Tibial nerve (tissue), 4 donors: ENCODE results near the gene SIRT1.

Experiments used
- CTCF ChIP-seq, 5 experiments: fragments of 200-600 bp in 3 of 5; fragments of 450-650 bp in 2 of 5; sonication (generic) in 3 of 5; IDR thresholded peaks; one replicate each; pipeline ENCODE4 v1.5.1; 2016 to 2019; ENCODE audit warnings: antibody characterized with exemption in 5 of 5, mild to moderate bottlenecking in 3 of 5, moderate library complexity in 2 of 5
- EP300 ChIP-seq, 2 donors: sonication (generic); formaldehyde crosslinking; IDR thresholded peaks; one replicate each; pipeline ENCODE4 v1.6.1; 2017; ENCODE audit warnings: antibody characterized with exemption in 2 of 2, mild to moderate bottlenecking in 1 of 2
- POLR2A ChIP-seq, 2 donors: fragments of 450-650 bp; IDR thresholded peaks; one replicate each; pipeline ENCODE4 v1.6.1; 2017; ENCODE audit warnings: antibody characterized with exemption in 2 of 2, mild to moderate bottlenecking in 2 of 2, moderate library complexity in 2 of 2

GRCh38 chr10:67861750-67862432 is 22.6 kb upstream of the SIRT1 start:
- TF ChIP-seq CTCF (IDR thresholded peaks at IDR 0.05), result no peak
- no peak for TF ChIP-seq EP300 (IDR thresholded peaks at IDR 0.05)
- no peak for TF ChIP-seq POLR2A (IDR thresholded peaks at IDR 0.05)
